ENCODE measurements around the gene MAPK7. TPM values are rescaled to one million over a fixed set of nuclear protein-coding genes. Genes with fewer than 3 reads are reported as not detected.
A peak's percentile ranks its signal among the peaks of the same experiment; 100 is the strongest.

MAPK7 gene
- total RNA-seq, 3 donors from 2014 or later, result 21.4 to 39.0 (median 22.7) TPM

GRCh38 chr17:19411631-19412030 lies 33.3 kb downstream of the MAPK7 start:
- no peak for DNase-seq (ENCODE audit: low spot score in 2 of 2)
- H3K4me3 ChIP-seq, result peak overlapping the region in 1 of 3 donors; percentile 19
- H3K27ac ChIP-seq, result no peak overlapping the region
- intact Hi-C loops (cut with DNase I; ENCODE audit: low total_unique reads), result no loop called here
- H3K4me1 ChIP-seq, result no peaks in the 10 kb centered on the region
- H3K36me3 ChIP-seq, result no peaks in the 10 kb centered on the region
- TF ChIP-seq CTCF (IDR thresholded peaks at IDR 0.05) (no peak), POLR2A (IDR thresholded peaks at IDR 0.05) (no peak), POLR2AphosphoS5 (IDR thresholded peaks at IDR 0.05) (no peak)
- no peaks in the 10 kb centered on the region for H3K9me3 ChIP-seq
- no peaks in the 10 kb centered on the region for H3K27me3 ChIP-seq

GRCh38 chr17:19412510-19412909 lies 34.2 kb downstream of the MAPK7 start:
- Histone ChIP-seq H3K36me3 (no peaks in the 10 kb centered on the region), H3K4me1 (no peaks in the 10 kb centered on the region), H3K9me3 (no peaks in the 10 kb centered on the region), H3K27ac (no peak overlapping the region), H3K27me3 (no peaks in the 10 kb centered on the region), H3K4me3 (no peak overlapping the region)
- intact Hi-C loops (cut with DNase I; ENCODE audit: low total_unique reads), result no loop called here
- TF ChIP-seq POLR2AphosphoS5 (IDR thresholded peaks at IDR 0.05), result no peak
- no peak for DNase-seq (ENCODE audit: low spot score in 2 of 2)

- intact Hi-C loops (cut with DNase I; ENCODE audit: low total_unique reads), result no loop called here
- DNase-seq (ENCODE audit: low spot score in 2 of 2), result no peak
- Histone ChIP-seq H3K36me3 (no peaks in the 10 kb centered on the region), H3K4me3 (no peak overlapping the region), H3K4me1 (no peaks in the 10 kb centered on the region), H3K9me3 (no peaks in the 10 kb centered on the region), H3K27me3 (no peaks in the 10 kb centered on the region), H3K27ac (no peak overlapping the region)
- no peak for TF ChIP-seq POLR2A (IDR thresholded peaks at IDR 0.05)
- TF ChIP-seq CTCF (IDR thresholded peaks at IDR 0.05), result no peak
- TF ChIP-seq POLR2AphosphoS5 (IDR thresholded peaks at IDR 0.05), result no peak
These were observed 34.7 kb downstream of the MAPK7 start for GRCh38 chr17:19412984-19413383.

GRCh38 chr17:19413761-19414160 lies 35.5 kb downstream of the MAPK7 start:
- intact Hi-C loops (cut with DNase I; ENCODE audit: low total_unique reads), result no loop called here
- Histone ChIP-seq H3K27me3 (no peaks in the 10 kb centered on the region), H3K9me3 (no peaks in the 10 kb centered on the region), H3K4me1 (no peaks in the 10 kb centered on the region), H3K27ac (no peak overlapping the region), H3K36me3 (no peaks in the 10 kb centered on the region), H3K4me3 (no peak overlapping the region)
- no peak for DNase-seq (ENCODE audit: low spot score in 2 of 2)
- no peak for TF ChIP-seq POLR2A (IDR thresholded peaks at IDR 0.05)
- TF ChIP-seq POLR2AphosphoS5 (IDR thresholded peaks at IDR 0.05), result no peak
- TF ChIP-seq CTCF (IDR thresholded peaks at IDR 0.05), result no peak

GRCh38 chr17:19414396-19415280 lies 36.3 kb downstream of the MAPK7 start:
- TF ChIP-seq POLR2AphosphoS5 (IDR thresholded peaks at IDR 0.05) (no peak), CTCF (IDR thresholded peaks at IDR 0.05) (no peak), POLR2A (IDR thresholded peaks at IDR 0.05) (no peak)
- Histone ChIP-seq H3K4me3 (no peak overlapping the region), H3K36me3 (no peaks in the 10 kb centered on the region), H3K4me1 (no peaks in the 10 kb centered on the region), H3K27ac (no peak overlapping the region), H3K27me3 (no peaks in the 10 kb centered on the region), H3K9me3 (no peaks in the 10 kb centered on the region)
- DNase-seq (ENCODE audit: low spot score in 2 of 2), result no peak
- intact Hi-C loops (cut with DNase I; ENCODE audit: low total_unique reads), result no loop called here

All from breast epithelium (tissue), 4 donors.